Thyroid gland (tissue), 4 donors: ENCODE measurements around the gene DIP2C.

Experiments
- POLR2A ChIP-seq, 2 donors: fragments of 450-650 bp; IDR thresholded peaks; one replicate each; pipeline ENCODE4 v1.6.1; 2017; ENCODE audit warnings: antibody characterized with exemption in 2 of 2, mild to moderate bottlenecking in 2 of 2, moderate library complexity in 1 of 2
- TF ChIP-seq, protein P1 (sequence below), 6 experiments: fragments of 200-600 bp in 3 of 6; fragments of 450-650 bp in 3 of 6; sonication (generic) in 3 of 6; IDR thresholded peaks; one replicate each; pipeline ENCODE4 v1.5.1; 2016 to 2019; ENCODE audit warnings: antibody characterized with exemption in 6 of 6, mild to moderate bottlenecking in 2 of 6, inconsistent platforms in 1 of 6, moderate library complexity in 1 of 6

DNA sequence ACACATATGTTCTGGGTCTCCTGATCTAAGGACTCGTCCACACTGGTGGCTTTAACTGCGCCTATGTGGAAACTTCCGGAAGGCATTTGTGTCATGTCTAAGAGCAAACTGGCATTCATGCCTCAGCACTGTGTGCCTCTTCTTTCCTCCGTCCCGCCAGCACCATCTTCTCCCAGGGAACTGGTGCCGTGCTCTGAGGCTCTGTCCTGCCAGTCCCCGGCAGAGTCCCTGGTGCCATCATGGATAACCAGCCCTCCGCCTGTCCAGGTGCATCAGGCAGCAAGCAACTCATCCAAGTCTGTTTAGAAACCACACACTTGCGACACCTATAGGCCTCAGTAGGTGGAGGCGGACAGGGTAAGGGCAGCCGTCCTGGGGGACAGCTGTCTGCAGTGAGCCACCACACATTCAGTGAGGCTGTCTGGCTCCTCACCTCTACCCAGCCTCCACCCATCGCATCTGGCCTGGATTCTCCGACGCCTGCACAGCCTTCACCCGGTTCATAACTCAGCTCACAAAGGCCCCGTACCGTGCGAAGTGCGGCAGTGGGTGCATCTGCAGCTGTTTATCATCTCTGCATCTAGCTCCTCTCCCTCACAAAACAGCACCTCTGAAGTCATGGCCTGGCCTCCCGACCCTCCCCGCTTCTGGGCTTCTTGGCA lies 162.7 kb downstream of the DIP2C start:
- TF ChIP-seq POLR2A (IDR thresholded peaks at IDR 0.05), result no peak
- TF ChIP-seq, protein P1, sequence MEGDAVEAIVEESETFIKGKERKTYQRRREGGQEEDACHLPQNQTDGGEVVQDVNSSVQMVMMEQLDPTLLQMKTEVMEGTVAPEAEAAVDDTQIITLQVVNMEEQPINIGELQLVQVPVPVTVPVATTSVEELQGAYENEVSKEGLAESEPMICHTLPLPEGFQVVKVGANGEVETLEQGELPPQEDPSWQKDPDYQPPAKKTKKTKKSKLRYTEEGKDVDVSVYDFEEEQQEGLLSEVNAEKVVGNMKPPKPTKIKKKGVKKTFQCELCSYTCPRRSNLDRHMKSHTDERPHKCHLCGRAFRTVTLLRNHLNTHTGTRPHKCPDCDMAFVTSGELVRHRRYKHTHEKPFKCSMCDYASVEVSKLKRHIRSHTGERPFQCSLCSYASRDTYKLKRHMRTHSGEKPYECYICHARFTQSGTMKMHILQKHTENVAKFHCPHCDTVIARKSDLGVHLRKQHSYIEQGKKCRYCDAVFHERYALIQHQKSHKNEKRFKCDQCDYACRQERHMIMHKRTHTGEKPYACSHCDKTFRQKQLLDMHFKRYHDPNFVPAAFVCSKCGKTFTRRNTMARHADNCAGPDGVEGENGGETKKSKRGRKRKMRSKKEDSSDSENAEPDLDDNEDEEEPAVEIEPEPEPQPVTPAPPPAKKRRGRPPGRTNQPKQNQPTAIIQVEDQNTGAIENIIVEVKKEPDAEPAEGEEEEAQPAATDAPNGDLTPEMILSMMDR (IDR thresholded peaks at IDR 0.05), result no peak
